Glutamatergic neuron (in vitro differentiated cells): ENCODE results near the gene MLF1. TPM values are rescaled to one million over a fixed set of nuclear protein-coding genes. Genes with fewer than 3 reads are reported as not detected.

ENCODE experiments used
- DNase-seq: peaks from one replicate; pipeline ENCODE4 v3.0.0; 2022
- H3K27ac Mint-ChIP-seq: one replicate; pipeline ENCODE4 v1.8.0; 2020; ENCODE audit warnings: mild to moderate bottlenecking, mixed read lengths, inconsistent platforms; ENCODE audit not compliant: unreplicated experiment
- H3K27me3 Mint-ChIP-seq: one replicate; pipeline ENCODE4 v1.8.0; 2020; ENCODE audit warnings: mild to moderate bottlenecking, moderate library complexity, mixed read lengths, inconsistent platforms; ENCODE audit not compliant: unreplicated experiment
- H3K36me3 Mint-ChIP-seq: one replicate; pipeline ENCODE4 v1.8.0; 2020; ENCODE audit warnings: mild to moderate bottlenecking, mixed read lengths, inconsistent platforms; ENCODE audit not compliant: unreplicated experiment
- H3K4me1 Mint-ChIP-seq: one replicate; pipeline ENCODE4 v1.8.0; 2020; ENCODE audit warnings: mild to moderate bottlenecking, low read depth, mixed read lengths, inconsistent platforms; ENCODE audit not compliant: unreplicated experiment
- H3K4me3 Mint-ChIP-seq: one replicate; pipeline ENCODE4 v1.8.0; 2020; ENCODE audit warnings: mild to moderate bottlenecking, mixed read lengths, inconsistent platforms; ENCODE audit not compliant: unreplicated experiment
- H3K9me3 Mint-ChIP-seq: one replicate; pipeline ENCODE4 v1.8.0; 2020; ENCODE audit warnings: mild to moderate bottlenecking, moderate library complexity, mixed read lengths, inconsistent platforms; ENCODE audit not compliant: unreplicated experiment
- total RNA-seq: library from RNA; stranded (reverse); fragmentation: NEBNext Ultra II Directional; extraction: Animal tissue kit (Norgen Biotek cat#: 25700); gene quantifications from one replicate; pipeline ENCODE4 v1.2.1, GENCODE V29; 2021; ENCODE audit not compliant: unreplicated experiment
- TF ChIP-seq, protein P1 (sequence below): fragments of 200-600 bp; sonication (generic); IDR thresholded peaks from one replicate; pipeline ENCODE4 v1.5.0; 2021; ENCODE audit not compliant: partially characterized antibody, unreplicated experiment

MLF1 gene
- total RNA-seq, 1 donor from 2014 or later: 16.8 TPM

DNA sequence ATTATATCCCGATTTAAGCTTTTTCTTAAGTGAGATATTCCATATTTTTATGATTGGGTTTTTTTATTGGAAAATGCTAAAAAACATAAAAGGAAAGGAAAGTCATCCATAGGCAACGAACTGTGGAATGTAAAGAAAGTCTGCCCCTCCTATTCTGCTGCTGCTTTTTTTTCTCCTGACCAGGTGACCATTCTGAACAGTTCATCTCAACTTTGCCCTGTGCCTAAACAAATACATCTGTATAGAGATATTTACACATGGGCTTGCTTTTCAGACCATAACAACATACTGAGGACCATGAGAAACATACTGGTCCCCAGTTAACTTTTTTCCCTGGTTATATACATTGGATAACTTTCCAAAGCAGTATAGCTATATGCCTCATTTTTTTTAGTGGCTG lies 18.9 kb upstream of the MLF1 start:
- no peaks in the 10 kb centered on the region for H3K27me3 Mint-ChIP-seq
- no peak for DNase-seq
- no peaks in the 10 kb centered on the region for H3K4me1 Mint-ChIP-seq
- H3K27ac Mint-ChIP-seq: no peak overlapping the region
- no peak overlapping the region for H3K4me3 Mint-ChIP-seq
- H3K36me3 Mint-ChIP-seq: peaks cover 6% of the 10 kb centered on the region
- H3K9me3 Mint-ChIP-seq: no peaks in the 10 kb centered on the region
- TF ChIP-seq, protein P1, sequence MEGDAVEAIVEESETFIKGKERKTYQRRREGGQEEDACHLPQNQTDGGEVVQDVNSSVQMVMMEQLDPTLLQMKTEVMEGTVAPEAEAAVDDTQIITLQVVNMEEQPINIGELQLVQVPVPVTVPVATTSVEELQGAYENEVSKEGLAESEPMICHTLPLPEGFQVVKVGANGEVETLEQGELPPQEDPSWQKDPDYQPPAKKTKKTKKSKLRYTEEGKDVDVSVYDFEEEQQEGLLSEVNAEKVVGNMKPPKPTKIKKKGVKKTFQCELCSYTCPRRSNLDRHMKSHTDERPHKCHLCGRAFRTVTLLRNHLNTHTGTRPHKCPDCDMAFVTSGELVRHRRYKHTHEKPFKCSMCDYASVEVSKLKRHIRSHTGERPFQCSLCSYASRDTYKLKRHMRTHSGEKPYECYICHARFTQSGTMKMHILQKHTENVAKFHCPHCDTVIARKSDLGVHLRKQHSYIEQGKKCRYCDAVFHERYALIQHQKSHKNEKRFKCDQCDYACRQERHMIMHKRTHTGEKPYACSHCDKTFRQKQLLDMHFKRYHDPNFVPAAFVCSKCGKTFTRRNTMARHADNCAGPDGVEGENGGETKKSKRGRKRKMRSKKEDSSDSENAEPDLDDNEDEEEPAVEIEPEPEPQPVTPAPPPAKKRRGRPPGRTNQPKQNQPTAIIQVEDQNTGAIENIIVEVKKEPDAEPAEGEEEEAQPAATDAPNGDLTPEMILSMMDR: no peak

DNA sequence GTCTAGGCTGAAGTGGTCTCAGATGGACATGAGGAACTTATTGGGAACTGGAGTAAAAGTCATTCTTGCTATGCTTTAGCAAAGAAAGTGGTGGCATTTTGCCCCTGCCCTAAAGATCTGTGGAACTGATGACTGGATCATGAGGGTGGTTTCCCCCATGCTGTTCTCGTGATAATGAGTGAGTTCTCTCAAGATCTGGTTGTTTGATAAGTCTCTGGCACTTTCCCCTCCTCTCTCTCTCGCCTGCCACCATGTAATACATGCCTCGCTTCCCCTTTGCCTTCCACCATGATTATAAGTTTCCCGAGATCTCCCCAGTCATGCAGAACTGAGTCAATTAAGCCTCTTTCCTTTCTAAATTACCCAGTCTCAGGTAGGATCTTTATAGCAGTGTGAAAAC lies 11.5 kb upstream of the MLF1 start:
- Mint-ChIP-seq H3K27me3 (peaks cover 1% of the 10 kb centered on the region), H3K4me1 (no peaks in the 10 kb centered on the region), H3K4me3 (no peak overlapping the region), H3K9me3 (no peaks in the 10 kb centered on the region), H3K27ac (no peak overlapping the region), H3K36me3 (no peaks in the 10 kb centered on the region)
- TF ChIP-seq, protein P1: no peak
- no peak for DNase-seq

DNA sequence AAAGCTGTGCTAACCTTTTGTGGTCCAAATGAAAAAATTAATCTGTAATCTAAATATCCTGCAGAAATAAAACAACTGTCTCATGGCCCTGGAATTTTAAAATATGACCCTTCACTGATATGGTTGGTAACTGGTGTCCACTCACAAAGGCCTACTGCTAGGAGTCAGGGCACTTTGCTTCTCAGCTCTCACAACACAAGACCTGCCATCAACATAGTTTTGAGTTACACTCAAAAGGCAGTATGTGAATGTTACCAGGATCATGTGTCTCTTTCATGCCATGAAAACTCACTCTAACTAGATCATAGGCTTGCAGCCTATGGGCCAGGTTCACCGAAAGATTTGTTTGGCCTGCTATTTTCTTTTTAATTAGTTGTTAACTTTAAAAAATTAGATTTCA lies 10.0 kb upstream of the MLF1 start:
- H3K36me3 Mint-ChIP-seq: no peaks in the 10 kb centered on the region
- H3K27ac Mint-ChIP-seq: no peak overlapping the region
- no peak for DNase-seq
- TF ChIP-seq, protein P1: no peak
- peaks cover 4% of the 10 kb centered on the region for H3K27me3 Mint-ChIP-seq
- no peak overlapping the region for H3K4me3 Mint-ChIP-seq
- no peaks in the 10 kb centered on the region for H3K9me3 Mint-ChIP-seq
- no peaks in the 10 kb centered on the region for H3K4me1 Mint-ChIP-seq

DNA sequence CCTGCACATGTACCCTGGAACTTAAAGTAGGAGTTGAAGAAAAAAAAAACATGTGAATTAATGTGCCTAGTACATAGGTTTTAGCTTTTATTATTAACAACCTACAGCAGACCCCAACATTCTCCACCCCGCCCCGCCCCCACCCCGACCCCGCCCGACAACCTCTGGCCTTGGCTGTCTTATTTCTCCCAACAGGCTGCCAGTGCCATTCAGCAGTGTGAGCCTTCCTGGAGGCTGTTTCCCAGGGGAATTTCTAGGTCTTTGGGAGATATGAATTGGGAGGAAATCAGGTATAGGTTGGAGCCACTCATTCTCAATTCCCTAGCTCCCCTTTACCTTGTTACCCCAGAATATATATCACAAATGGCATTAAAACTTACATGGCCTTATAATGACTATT lies 8.3 kb upstream of the MLF1 start:
- Mint-ChIP-seq H3K4me3 (no peak overlapping the region), H3K9me3 (no peaks in the 10 kb centered on the region), H3K4me1 (no peaks in the 10 kb centered on the region), H3K27ac (no peak overlapping the region), H3K36me3 (no peaks in the 10 kb centered on the region), H3K27me3 (peaks cover 4% of the 10 kb centered on the region)
- no peak for DNase-seq
- TF ChIP-seq, protein P1: no peak

DNA sequence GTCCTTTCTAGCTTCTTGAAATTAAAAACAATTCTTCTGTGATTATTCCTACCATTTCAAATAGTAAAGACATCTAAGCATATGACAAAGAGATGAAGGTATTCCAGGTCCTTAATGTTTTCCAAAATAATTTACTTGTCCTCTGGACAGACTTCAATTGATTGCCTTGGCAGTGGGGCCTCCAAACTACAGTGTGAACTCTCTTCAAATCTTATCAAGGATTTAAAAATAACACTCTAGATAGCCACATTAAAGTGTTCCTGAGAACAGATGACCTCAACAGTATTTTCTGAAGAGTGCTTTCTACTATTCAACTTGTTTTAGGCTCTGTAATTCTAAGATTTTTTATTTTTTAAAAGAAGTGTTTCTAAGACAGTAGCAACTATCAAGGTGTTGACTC lies 7.9 kb upstream of the MLF1 start:
- H3K9me3 Mint-ChIP-seq: no peaks in the 10 kb centered on the region
- DNase-seq: no peak
- no peaks in the 10 kb centered on the region for H3K36me3 Mint-ChIP-seq
- no peak overlapping the region for H3K27ac Mint-ChIP-seq
- H3K4me1 Mint-ChIP-seq: no peaks in the 10 kb centered on the region
- no peak overlapping the region for H3K4me3 Mint-ChIP-seq
- peaks cover 4% of the 10 kb centered on the region for H3K27me3 Mint-ChIP-seq
- TF ChIP-seq, protein P1: no peak
